Fibroblast of lung (primary cell): ENCODE results near the gene NOXO1. TPM values are rescaled to one million over a fixed set of nuclear protein-coding genes. Genes with fewer than 3 reads are reported as not detected.

ENCODE experiments used
- DNase-seq, 2 donors: peaks; one replicate each; pipeline versions ENCODE4 v3.0.0 to v3.0.0-alpha.2; 2010; ENCODE audit warnings: low read depth in 2 of 2
- H2AFZ ChIP-seq: 2 replicates; pipeline ENCODE4 v1.5.1; 2012; ENCODE audit warnings: low read length, control low read depth, inconsistent platforms
- H3K27ac ChIP-seq: 2 replicates; pipeline ENCODE4 v1.5.1; 2011; ENCODE audit warnings: low read length, control low read depth; ENCODE audit not compliant: insufficient read depth
- H3K27me3 ChIP-seq: 2 replicates; pipeline ENCODE4 v1.5.1; 2011; ENCODE audit warnings: mild to moderate bottlenecking, low read length; ENCODE audit not compliant: control insufficient read depth, insufficient read depth
- H3K36me3 ChIP-seq: 2 replicates; pipeline ENCODE4 v1.5.1; 2011; ENCODE audit warnings: low read length; ENCODE audit not compliant: control insufficient read depth, insufficient read depth
- H3K4me1 ChIP-seq: 2 replicates; pipeline ENCODE4 v1.5.1; 2011; ENCODE audit warnings: low read length; ENCODE audit not compliant: control insufficient read depth, insufficient read depth; ENCODE audit errors: extremely low read depth
- H3K4me2 ChIP-seq: 2 replicates; pipeline ENCODE4 v1.5.1; 2011; ENCODE audit warnings: low read length, control low read depth; ENCODE audit not compliant: insufficient read depth; ENCODE audit errors: extremely low read depth
- H3K4me3 ChIP-seq, 4 experiments: fragments of 200-600 bp in 1 of 4; sonication (generic) in 1 of 4; replicated peaks in 1 of 4; 2 replicates each; pipeline ENCODE4 v1.5.1; 2011 to 2016; ENCODE audit warnings: low read length in 4 of 4, low read depth in 3 of 4, mild to moderate bottlenecking in 3 of 4, control low read depth in 2 of 4, inconsistent platforms in 1 of 4, mixed read lengths in 1 of 4; ENCODE audit not compliant: insufficient read depth in 1 of 4; ENCODE audit errors: control extremely low read depth in 1 of 4
- H3K79me2 ChIP-seq: 2 replicates; pipeline ENCODE4 v1.5.1; 2012; ENCODE audit warnings: mild to moderate bottlenecking, low read length, inconsistent platforms; ENCODE audit not compliant: control insufficient read depth, insufficient read depth
- H3K9ac ChIP-seq: 2 replicates; pipeline ENCODE4 v1.5.1; 2011; ENCODE audit warnings: mild to moderate bottlenecking, low read length, control low read depth; ENCODE audit not compliant: insufficient read depth
- H3K9me3 ChIP-seq: 2 replicates; pipeline ENCODE4 v1.5.1; 2012; ENCODE audit warnings: low read depth, low read length; ENCODE audit not compliant: control insufficient read depth, insufficient read depth
- H4K20me1 ChIP-seq: 2 replicates; pipeline ENCODE4 v1.5.1; 2011; ENCODE audit warnings: low read length; ENCODE audit not compliant: control insufficient read depth, insufficient read depth; ENCODE audit errors: extremely low read depth
- CTCF ChIP-seq, 2 donors: IDR thresholded peaks in 1 of 2; conservative IDR thresholded peaks in 1 of 2; 1 replicate in 1 of 2; 2 replicates in 1 of 2; pipeline ENCODE4 v1.5.1; 2011 to 2012; ENCODE audit warnings: low read length in 2 of 2, control low read depth in 1 of 2, inconsistent platforms in 1 of 2, low read depth in 1 of 2, mild to moderate bottlenecking in 1 of 2
- EZH2 ChIP-seq: IDR thresholded peaks from 2 replicates; pipeline ENCODE4 v1.5.1; 2012; ENCODE audit warnings: low read length, control low read depth, mild to moderate bottlenecking; ENCODE audit errors: missing control alignments
- polyA plus RNA-seq, 2 donors: library from polyadenylated mRNA; depleted of rRNA in 1 of 2; stranded (reverse) in 1 of 2; unstranded in 1 of 2; fragments of >200 nt; gene quantifications; 2 replicates each; pipeline ENCODE4 v1.2.1, GENCODE V29; 2011 to 2012; ENCODE audit warnings: missing spikeins in 1 of 2
- total RNA-seq: library from RNA; depleted of rRNA; stranded (reverse); fragments of >200 nt; gene quantifications from 2 replicates; pipeline ENCODE4 v1.2.1, GENCODE V29; 2014

The NOXO1 gene
- total and polyA plus RNA-seq, 2 donors (not counting 1 experiment from before 2014, with no cell fraction given), result 0.03 TPM; not detected in 1

GRCh38 chr16:1980770-1981087 is 540 bp downstream of the NOXO1 start:
- Histone ChIP-seq H3K4me3 (no peak overlapping the region), H4K20me1 (no peaks in the 10 kb centered on the region), H3K9ac (no peak overlapping the region), H2AFZ (no peak overlapping the region), H3K4me2 (no peak overlapping the region), H3K9me3 (no peaks in the 10 kb centered on the region), H3K27ac (no peak overlapping the region), H3K27me3 (peaks cover 19% of the 10 kb centered on the region), H3K4me1 (peaks cover 9% of the 10 kb centered on the region), H3K36me3 (peaks cover 28% of the 10 kb centered on the region), H3K79me2 (peaks cover 8% of the 10 kb centered on the region)
- no peak for TF ChIP-seq CTCF (conservative IDR thresholded peaks at IDR 0.05 in 1 of 2, IDR thresholded peaks at IDR 0.05 in 1 of 2; ENCODE audit: low read depth in 1 of 2, low read length in 2 of 2)
- TF ChIP-seq EZH2, result no peak
- DNase-seq, result no peak

DNA sequence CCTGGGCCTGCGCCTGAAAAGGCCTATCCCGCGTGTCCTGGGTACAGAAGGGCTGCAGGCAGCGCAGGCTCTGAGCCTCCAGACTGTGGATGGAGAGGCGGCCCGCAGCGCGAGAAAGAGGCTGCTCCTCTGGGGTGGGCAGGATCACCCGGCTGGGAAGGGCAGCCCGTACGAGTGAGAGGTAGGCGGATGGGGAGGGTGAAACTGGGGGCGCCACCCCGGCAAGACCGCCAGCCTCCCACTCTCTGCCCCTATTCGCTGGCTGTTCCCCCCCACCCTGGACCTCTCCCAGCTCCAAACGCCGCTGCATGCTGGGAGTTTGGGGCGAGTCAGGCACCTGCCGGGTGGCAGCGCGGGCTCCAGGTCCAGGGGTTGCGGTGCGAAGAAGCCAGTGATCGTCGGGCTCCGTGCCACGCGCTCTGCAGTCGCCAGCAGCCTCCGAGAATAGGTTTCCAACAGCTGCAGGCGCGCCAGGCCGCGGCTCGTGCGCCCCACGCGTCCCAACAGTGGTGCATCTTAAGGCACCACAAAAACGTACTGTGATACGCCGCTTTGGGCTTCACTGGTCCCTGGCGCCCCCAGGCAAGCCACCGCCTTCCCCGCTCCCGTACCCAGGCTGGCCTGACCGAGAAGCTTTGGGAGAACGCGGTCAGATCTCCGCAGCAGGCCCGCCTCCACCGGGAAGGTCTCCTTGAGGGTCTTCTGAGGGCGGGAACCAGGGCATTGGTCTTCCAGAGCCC is 1.1 kb downstream of the NOXO1 start:
- Histone ChIP-seq H3K9ac (no peak overlapping the region), H3K27ac (no peak overlapping the region), H3K4me2 (no peak overlapping the region), H3K4me1 (peaks cover 6% of the 10 kb centered on the region), H2AFZ (no peak overlapping the region), H3K27me3 (peaks cover 19% of the 10 kb centered on the region), H3K36me3 (peaks cover 31% of the 10 kb centered on the region), H3K4me3 (no peak overlapping the region), H3K79me2 (peaks cover 5% of the 10 kb centered on the region), H4K20me1 (no peaks in the 10 kb centered on the region), H3K9me3 (no peaks in the 10 kb centered on the region)
- TF ChIP-seq EZH2, result peak; percentile 71
- TF ChIP-seq CTCF (conservative IDR thresholded peaks at IDR 0.05 in 1 of 2, IDR thresholded peaks at IDR 0.05 in 1 of 2; ENCODE audit: low read depth in 1 of 2, low read length in 2 of 2), result no peak
- no peak for DNase-seq

- Histone ChIP-seq H3K27me3 (peaks cover 19% of the 10 kb centered on the region), H3K4me2 (no peak overlapping the region), H3K4me3 (no peak overlapping the region), H3K27ac (no peak overlapping the region), H3K36me3 (peaks cover 37% of the 10 kb centered on the region), H4K20me1 (no peaks in the 10 kb centered on the region), H3K9ac (no peak overlapping the region), H2AFZ (no peak overlapping the region), H3K79me2 (no peaks in the 10 kb centered on the region), H3K9me3 (no peaks in the 10 kb centered on the region), H3K4me1 (no peaks in the 10 kb centered on the region)
- no peak for TF ChIP-seq EZH2
- DNase-seq, result no peak
Observed at GRCh38 chr16:1979271-1980029, 1.8 kb downstream of the NOXO1 start.
